GM12878 (cell line): ENCODE results near the gene DCDC1.

Experiments
- POLR2AphosphoS5 ChIP-seq: IDR thresholded peaks from 2 replicates; pipeline ENCODE4 v1.6.1; 2011; ENCODE audit warnings: mild to moderate bottlenecking, low read length, inconsistent platforms
- RELA ChIP-seq: fragments of 450-650 bp; IDR thresholded peaks from 2 replicates; pipeline ENCODE4 v1.8.0; 2014; ENCODE audit warnings: borderline replicate concordance; ENCODE audit not compliant: partially characterized antibody
- SREBF1 ChIP-seq: IDR thresholded peaks from 2 replicates; pipeline ENCODE4 v1.6.1; 2012; ENCODE audit warnings: mild to moderate bottlenecking, low read length
- TBL1XR1 ChIP-seq: IDR thresholded peaks from 2 replicates; pipeline ENCODE4 v1.6.1; 2012; ENCODE audit warnings: low read depth, low read length, improper control_type of control experiment
- TF ChIP-seq, protein P1 (sequence below): fragments of 150-350 bp; IDR thresholded peaks from 2 replicates; pipeline ENCODE4 v1.6.1; 2016; ENCODE audit warnings: low read depth, low read length
- TF ChIP-seq, protein P2 (sequence below): IDR thresholded peaks from 2 replicates; pipeline ENCODE4 v1.6.1; 2012; ENCODE audit warnings: low read depth, low read length, improper control_type of control experiment
- TF ChIP-seq, protein P3 (sequence below): IDR thresholded peaks from 2 replicates; pipeline ENCODE4 v1.6.1; 2012; ENCODE audit warnings: low read depth, low read length, improper control_type of control experiment

DNA sequence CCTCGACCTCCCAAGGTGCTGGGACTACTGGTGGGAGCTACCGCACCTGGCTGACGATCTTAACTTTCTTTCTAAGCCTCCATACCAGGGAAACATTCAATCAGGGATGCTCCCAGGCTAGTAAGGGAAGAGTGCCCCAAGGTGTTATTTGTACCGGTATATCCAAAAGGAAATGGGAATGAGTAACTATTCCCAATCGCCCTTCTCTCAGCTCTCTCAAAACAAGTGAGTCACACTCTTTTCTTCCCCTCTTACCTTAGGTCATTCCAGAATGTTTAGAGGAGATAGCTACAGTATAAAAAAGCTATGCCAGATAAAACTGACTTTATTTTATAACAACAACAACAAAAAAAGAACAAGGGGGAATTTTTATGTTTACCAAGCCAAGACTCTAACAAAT, 13.7 kb downstream of the DCDC1 start:
- TF ChIP-seq, protein P1, sequence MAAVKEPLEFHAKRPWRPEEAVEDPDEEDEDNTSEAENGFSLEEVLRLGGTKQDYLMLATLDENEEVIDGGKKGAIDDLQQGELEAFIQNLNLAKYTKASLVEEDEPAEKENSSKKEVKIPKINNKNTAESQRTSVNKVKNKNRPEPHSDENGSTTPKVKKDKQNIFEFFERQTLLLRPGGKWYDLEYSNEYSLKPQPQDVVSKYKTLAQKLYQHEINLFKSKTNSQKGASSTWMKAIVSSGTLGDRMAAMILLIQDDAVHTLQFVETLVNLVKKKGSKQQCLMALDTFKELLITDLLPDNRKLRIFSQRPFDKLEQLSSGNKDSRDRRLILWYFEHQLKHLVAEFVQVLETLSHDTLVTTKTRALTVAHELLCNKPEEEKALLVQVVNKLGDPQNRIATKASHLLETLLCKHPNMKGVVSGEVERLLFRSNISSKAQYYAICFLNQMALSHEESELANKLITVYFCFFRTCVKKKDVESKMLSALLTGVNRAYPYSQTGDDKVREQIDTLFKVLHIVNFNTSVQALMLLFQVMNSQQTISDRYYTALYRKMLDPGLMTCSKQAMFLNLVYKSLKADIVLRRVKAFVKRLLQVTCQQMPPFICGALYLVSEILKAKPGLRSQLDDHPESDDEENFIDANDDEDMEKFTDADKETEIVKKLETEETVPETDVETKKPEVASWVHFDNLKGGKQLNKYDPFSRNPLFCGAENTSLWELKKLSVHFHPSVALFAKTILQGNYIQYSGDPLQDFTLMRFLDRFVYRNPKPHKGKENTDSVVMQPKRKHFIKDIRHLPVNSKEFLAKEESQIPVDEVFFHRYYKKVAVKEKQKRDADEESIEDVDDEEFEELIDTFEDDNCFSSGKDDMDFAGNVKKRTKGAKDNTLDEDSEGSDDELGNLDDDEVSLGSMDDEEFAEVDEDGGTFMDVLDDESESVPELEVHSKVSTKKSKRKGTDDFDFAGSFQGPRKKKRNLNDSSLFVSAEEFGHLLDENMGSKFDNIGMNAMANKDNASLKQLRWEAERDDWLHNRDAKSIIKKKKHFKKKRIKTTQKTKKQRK, result no peak
- no peak for TF ChIP-seq POLR2AphosphoS5
- TF ChIP-seq SREBF1, result no peak
- TF ChIP-seq TBL1XR1, result no peak
- TF ChIP-seq, protein P2, sequence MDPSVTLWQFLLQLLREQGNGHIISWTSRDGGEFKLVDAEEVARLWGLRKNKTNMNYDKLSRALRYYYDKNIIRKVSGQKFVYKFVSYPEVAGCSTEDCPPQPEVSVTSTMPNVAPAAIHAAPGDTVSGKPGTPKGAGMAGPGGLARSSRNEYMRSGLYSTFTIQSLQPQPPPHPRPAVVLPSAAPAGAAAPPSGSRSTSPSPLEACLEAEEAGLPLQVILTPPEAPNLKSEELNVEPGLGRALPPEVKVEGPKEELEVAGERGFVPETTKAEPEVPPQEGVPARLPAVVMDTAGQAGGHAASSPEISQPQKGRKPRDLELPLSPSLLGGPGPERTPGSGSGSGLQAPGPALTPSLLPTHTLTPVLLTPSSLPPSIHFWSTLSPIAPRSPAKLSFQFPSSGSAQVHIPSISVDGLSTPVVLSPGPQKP, result no peak
- no peak for TF ChIP-seq RELA
- TF ChIP-seq, protein P3, sequence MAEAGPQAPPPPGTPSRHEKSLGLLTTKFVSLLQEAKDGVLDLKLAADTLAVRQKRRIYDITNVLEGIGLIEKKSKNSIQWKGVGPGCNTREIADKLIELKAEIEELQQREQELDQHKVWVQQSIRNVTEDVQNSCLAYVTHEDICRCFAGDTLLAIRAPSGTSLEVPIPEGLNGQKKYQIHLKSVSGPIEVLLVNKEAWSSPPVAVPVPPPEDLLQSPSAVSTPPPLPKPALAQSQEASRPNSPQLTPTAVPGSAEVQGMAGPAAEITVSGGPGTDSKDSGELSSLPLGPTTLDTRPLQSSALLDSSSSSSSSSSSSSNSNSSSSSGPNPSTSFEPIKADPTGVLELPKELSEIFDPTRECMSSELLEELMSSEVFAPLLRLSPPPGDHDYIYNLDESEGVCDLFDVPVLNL, result no peak
